Esophagus muscularis mucosa (tissue), 3 donors: ENCODE data around the gene SCARF2.

ENCODE experiments used
- CTCF ChIP-seq, 3 experiments: fragments of 200-600 bp in 2 of 3; fragments of 450-650 bp in 1 of 3; sonication (generic) in 2 of 3; IDR thresholded peaks; one replicate each; pipeline ENCODE4 v1.5.1; 2017 to 2019; ENCODE audit warnings: antibody characterized with exemption in 3 of 3, mild to moderate bottlenecking in 2 of 3, moderate library complexity in 1 of 3
- POLR2A ChIP-seq: fragments of 450-650 bp; IDR thresholded peaks from one replicate; pipeline ENCODE4 v1.6.1; 2017; ENCODE audit warnings: antibody characterized with exemption, moderate library complexity, mild to moderate bottlenecking, low read depth

DNA sequence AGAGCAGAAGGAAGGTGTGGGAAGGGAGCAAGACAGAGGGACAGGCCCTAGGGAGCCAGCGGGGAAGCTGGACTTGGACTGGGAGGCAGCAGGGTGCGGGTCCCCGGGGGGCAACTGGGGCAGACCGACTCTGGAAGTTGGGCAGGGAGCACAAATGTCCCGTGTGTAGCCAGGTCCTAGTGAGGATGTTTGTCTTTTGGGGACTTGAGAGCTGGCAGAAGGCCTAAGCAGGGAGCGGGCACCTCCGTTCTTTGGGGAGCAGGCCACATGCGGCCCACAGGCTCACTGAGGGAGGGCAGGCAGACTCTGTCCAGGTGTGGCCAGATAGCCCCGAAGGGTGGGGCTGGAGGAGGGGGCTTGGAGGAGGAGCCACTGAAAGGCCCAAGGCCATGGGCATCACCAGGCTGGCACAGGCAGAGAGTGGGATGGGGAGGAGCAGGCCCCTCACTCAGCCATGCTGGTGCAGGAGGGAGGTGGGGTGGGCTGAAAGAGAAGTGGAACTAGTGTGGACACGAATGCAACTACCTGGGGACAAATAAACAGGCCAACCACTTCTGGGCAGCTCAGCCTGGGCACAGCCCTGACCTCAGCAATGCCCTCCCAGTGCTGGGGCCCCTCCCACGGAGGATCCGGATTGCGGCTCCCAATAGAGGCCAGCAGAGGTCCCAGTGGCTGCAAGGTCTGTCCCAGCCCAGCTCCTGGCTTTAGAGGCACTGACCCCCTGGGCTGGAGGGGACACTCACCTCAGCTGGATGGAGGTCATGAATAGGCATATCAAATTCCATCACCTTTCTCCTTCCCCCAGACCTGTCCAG, 1.3 kb upstream of the SCARF2 start:
- TF ChIP-seq CTCF (IDR thresholded peaks at IDR 0.05) (peak in 1 of 3 experiments; percentile 27), POLR2A (no peak)
